HepG2 (cell line): ENCODE results near the gene BMERB1. TPM values are rescaled to one million over a fixed set of nuclear protein-coding genes. Genes with fewer than 3 reads are reported as not detected.

Experiments
- EP300 ChIP-seq, 3 experiments: sonication (generic) in 1 of 3; formaldehyde crosslinking in 1 of 3; IDR thresholded peaks; 2 replicates each; pipeline versions ENCODE4 v1.5.1 to v1.6.1; 2011 to 2020; ENCODE audit warnings: low read depth in 2 of 3, low read length in 2 of 3, borderline replicate concordance in 1 of 3, improper control_type of control experiment in 1 of 3, mild to moderate bottlenecking in 1 of 3, missing genetic modification reagents in 1 of 3, moderate library complexity in 1 of 3
- KDM5B ChIP-seq: sonication (generic); formaldehyde crosslinking; IDR thresholded peaks from 2 replicates; pipeline ENCODE4 v1.4.0; 2020; ENCODE audit warnings: missing genetic modification reagents, mild to moderate bottlenecking, borderline replicate concordance
- MAFK ChIP-seq, 2 experiments: IDR thresholded peaks in 1 of 2; conservative IDR thresholded peaks in 1 of 2; 2 replicates each; pipeline ENCODE4 v1.6.1; 2011; ENCODE audit warnings: improper control_type of control experiment in 2 of 2, low read length in 2 of 2
- POGZ ChIP-seq: sonication (generic); formaldehyde crosslinking; IDR thresholded peaks from 2 replicates; pipeline ENCODE4 v1.4.0; 2020; ENCODE audit warnings: mild to moderate bottlenecking, missing genetic modification reagents
- SALL2 ChIP-seq: sonication (generic); formaldehyde crosslinking; IDR thresholded peaks from 2 replicates; pipeline ENCODE4 v1.8.1; 2023; ENCODE audit warnings: mild to moderate bottlenecking, missing genetic modification reagents, inconsistent platforms
- ZNF383 ChIP-seq: sonication (generic); formaldehyde crosslinking; IDR thresholded peaks from 2 replicates; pipeline ENCODE4 v1.4.0; 2020; ENCODE audit warnings: missing genetic modification reagents, mild to moderate bottlenecking, borderline replicate concordance
- ZNF780A ChIP-seq: sonication (generic); formaldehyde crosslinking; IDR thresholded peaks from 2 replicates; pipeline ENCODE4 v1.8.0; 2022; ENCODE audit warnings: mild to moderate bottlenecking, missing genetic modification reagents, moderate library complexity
- ZNF883 ChIP-seq: sonication (generic); formaldehyde crosslinking; IDR thresholded peaks from 2 replicates; pipeline ENCODE4 v1.5.1; 2020; ENCODE audit warnings: mild to moderate bottlenecking, missing genetic modification reagents; ENCODE audit errors: not compliant biosample characterization
- polyA plus RNA-seq, 8 experiments: library from polyadenylated mRNA; depleted of rRNA in 3 of 8; stranded (reverse) in 7 of 8; unstranded in 1 of 8; fragments of >200 nt; fragmentation: Illumina TruSeq in 4 of 8; extraction: Trizol in 4 of 8; gene quantifications; 2 replicates each; pipeline versions ENCODE4 v1.2.1 to v1.2.3, GENCODE V29; 2011 to 2016; ENCODE audit warnings: low read depth in 4 of 8, missing spikeins in 1 of 8, mixed read lengths in 1 of 8; ENCODE audit not compliant: insufficient read depth in 1 of 8
- total RNA-seq, 5 experiments: library from RNA; depleted of rRNA; stranded (reverse); fragments of >200 nt; fragmentation: Illumina TruSeq; extraction: Trizol; gene quantifications; 2 replicates each; pipeline ENCODE4 v1.2.3, GENCODE V29; 2016; ENCODE audit warnings: low read depth in 1 of 5
- TF ChIP-seq, protein P1 (sequence below): sonication (generic); formaldehyde crosslinking; IDR thresholded peaks from 2 replicates; pipeline ENCODE4 v1.4.0; 2020; ENCODE audit warnings: low read depth, mild to moderate bottlenecking, missing genetic modification reagents
- TF ChIP-seq, protein P2 (sequence below): sonication (generic); formaldehyde crosslinking; IDR thresholded peaks from one replicate; pipeline ENCODE4 v1.5.1; 2020; ENCODE audit warnings: mild to moderate bottlenecking, missing genetic modification reagents; ENCODE audit errors: not compliant biosample characterization
- TF ChIP-seq, protein P3 (sequence below): sonication (generic); formaldehyde crosslinking; IDR thresholded peaks from 2 replicates; pipeline ENCODE4 v1.8.0; 2023; ENCODE audit warnings: mild to moderate bottlenecking, missing genetic modification reagents
- TF ChIP-seq, protein P4 (sequence below): sonication (generic); formaldehyde crosslinking; IDR thresholded peaks from 2 replicates; pipeline ENCODE4 v1.4.0; 2020; ENCODE audit warnings: low read depth, missing genetic modification reagents

The BMERB1 gene
- total and polyA plus RNA-seq, 2 of the 13 experiments (the other 11 are each of a cell fraction or from before 2014, with no cell fraction given), result 1.4 TPM

DNA sequence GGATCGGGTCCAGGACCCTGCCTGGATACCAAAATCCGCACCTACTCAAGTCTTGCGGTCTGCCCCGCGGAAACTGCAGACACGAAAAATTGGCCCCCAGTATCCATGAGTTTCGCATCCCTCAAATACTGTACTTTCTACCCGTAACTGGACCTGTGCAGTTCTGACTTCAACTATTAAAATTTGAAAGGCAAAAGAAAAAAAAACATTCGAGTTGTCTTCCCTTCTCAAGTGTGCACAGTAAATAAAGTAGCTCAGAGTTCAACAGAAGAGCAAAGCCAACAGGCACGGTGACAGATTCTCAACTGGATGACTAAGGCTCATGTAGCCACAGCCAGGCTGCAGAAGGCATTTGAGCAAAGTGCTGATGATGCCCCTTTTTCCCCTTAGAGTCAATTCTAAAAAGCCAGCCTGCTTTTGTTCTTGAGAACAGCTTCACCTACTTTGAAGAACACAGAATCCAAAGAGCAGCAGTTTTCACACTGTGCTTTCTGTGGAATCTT lies 176.0 kb downstream of the BMERB1 start (continued):
- no peak for TF ChIP-seq KDM5B
- TF ChIP-seq EP300 (IDR thresholded peaks at IDR 0.05; ENCODE audit: low read depth in 2 of 2, low read length in 2 of 2), result peak; percentile 50 to 85; a peak in 2 of 4 replicates
- TF ChIP-seq EP300 (CRISPR knock-in tag; IDR thresholded peaks at IDR 0.05; ENCODE audit: borderline replicate concordance), result peak; percentile 61; the same call in 1 of the 2 replicates
- TF ChIP-seq ZNF883 (CRISPR knock-in tag), result peak; percentile 65
- TF ChIP-seq ZNF383 (CRISPR knock-in tag), result no peak
- TF ChIP-seq POGZ (CRISPR knock-in tag), result peak; percentile 63
- no peak for TF ChIP-seq SALL2 (CRISPR knock-in tag)
- TF ChIP-seq, protein P1, sequence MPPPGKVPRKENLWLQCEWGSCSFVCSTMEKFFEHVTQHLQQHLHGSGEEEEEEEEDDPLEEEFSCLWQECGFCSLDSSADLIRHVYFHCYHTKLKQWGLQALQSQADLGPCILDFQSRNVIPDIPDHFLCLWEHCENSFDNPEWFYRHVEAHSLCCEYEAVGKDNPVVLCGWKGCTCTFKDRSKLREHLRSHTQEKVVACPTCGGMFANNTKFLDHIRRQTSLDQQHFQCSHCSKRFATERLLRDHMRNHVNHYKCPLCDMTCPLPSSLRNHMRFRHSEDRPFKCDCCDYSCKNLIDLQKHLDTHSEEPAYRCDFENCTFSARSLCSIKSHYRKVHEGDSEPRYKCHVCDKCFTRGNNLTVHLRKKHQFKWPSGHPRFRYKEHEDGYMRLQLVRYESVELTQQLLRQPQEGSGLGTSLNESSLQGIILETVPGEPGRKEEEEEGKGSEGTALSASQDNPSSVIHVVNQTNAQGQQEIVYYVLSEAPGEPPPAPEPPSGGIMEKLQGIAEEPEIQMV (CRISPR knock-in tag), result no peak
- TF ChIP-seq, protein P2, sequence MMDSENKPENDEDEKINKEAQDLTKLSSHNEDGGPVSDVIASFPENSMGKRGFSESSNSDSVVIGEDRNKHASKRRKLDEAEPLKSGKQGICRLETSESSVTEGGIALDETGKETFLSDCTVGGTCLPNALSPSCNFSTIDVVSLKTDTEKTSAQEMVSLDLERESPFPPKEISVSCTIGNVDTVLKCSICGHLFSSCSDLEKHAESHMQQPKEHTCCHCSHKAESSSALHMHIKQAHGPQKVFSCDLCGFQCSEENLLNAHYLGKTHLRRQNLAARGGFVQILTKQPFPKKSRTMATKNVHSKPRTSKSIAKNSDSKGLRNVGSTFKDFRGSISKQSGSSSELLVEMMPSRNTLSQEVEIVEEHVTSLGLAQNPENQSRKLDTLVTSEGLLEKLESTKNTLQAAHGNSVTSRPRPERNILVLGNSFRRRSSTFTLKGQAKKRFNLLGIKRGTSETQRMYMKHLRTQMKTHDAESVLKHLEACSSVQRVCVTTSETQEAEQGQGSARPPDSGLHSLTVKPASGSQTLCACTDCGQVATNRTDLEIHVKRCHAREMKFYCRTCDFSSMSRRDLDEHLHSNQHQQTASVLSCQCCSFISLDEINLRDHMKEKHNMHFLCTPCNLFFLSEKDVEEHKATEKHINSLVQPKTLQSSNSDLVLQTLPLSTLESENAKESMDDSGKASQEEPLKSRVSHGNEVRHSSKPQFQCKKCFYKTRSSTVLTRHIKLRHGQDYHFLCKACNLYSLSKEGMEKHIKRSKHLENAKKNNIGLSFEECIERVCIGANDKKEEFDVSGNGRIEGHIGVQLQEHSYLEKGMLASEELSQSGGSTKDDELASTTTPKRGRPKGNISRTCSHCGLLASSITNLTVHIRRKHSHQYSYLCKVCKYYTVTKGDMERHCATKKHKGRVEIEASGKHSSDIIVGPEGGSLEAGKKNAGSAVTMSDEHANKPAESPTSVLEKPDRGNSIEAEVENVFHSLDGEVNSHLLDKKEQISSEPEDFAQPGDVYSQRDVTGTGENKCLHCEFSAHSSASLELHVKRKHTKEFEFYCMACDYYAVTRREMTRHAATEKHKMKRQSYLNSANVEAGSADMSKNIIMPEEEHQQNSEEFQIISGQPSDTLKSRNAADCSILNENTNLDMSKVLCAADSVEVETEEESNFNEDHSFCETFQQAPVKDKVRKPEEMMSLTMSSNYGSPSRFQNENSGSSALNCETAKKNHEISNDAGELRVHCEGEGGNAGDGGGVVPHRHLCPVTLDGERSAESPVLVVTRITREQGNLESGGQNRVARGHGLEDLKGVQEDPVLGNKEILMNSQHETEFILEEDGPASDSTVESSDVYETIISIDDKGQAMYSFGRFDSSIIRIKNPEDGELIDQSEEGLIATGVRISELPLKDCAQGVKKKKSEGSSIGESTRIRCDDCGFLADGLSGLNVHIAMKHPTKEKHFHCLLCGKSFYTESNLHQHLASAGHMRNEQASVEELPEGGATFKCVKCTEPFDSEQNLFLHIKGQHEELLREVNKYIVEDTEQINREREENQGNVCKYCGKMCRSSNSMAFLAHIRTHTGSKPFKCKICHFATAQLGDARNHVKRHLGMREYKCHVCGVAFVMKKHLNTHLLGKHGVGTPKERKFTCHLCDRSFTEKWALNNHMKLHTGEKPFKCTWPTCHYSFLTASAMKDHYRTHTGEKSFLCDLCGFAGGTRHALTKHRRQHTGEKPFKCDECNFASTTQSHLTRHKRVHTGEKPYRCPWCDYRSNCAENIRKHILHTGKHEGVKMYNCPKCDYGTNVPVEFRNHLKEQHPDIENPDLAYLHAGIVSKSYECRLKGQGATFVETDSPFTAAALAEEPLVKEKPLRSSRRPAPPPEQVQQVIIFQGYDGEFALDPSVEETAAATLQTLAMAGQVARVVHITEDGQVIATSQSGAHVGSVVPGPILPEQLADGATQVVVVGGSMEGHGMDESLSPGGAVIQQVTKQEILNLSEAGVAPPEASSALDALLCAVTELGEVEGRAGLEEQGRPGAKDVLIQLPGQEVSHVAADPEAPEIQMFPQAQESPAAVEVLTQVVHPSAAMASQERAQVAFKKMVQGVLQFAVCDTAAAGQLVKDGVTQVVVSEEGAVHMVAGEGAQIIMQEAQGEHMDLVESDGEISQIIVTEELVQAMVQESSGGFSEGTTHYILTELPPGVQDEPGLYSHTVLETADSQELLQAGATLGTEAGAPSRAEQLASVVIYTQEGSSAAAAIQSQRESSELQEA (CRISPR knock-in tag), result no peak
- TF ChIP-seq, protein P3, sequence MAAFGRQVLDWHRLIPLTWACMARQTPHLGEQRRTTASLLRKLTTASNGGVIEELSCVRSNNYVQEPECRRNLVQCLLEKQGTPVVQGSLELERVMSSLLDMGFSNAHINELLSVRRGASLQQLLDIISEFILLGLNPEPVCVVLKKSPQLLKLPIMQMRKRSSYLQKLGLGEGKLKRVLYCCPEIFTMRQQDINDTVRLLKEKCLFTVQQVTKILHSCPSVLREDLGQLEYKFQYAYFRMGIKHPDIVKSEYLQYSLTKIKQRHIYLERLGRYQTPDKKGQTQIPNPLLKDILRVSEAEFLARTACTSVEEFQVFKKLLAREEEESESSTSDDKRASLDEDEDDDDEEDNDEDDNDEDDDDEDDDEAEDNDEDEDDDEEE (CRISPR knock-in tag), result no peak
- TF ChIP-seq MAFK (conservative IDR thresholded peaks at IDR 0.05 in 1 of 2, IDR thresholded peaks at IDR 0.05 in 1 of 2; ENCODE audit: low read length in 2 of 2), result peak; percentile 95 to 98
- TF ChIP-seq ZNF780A (CRISPR knock-in tag), result no peak
- TF ChIP-seq, protein P4, sequence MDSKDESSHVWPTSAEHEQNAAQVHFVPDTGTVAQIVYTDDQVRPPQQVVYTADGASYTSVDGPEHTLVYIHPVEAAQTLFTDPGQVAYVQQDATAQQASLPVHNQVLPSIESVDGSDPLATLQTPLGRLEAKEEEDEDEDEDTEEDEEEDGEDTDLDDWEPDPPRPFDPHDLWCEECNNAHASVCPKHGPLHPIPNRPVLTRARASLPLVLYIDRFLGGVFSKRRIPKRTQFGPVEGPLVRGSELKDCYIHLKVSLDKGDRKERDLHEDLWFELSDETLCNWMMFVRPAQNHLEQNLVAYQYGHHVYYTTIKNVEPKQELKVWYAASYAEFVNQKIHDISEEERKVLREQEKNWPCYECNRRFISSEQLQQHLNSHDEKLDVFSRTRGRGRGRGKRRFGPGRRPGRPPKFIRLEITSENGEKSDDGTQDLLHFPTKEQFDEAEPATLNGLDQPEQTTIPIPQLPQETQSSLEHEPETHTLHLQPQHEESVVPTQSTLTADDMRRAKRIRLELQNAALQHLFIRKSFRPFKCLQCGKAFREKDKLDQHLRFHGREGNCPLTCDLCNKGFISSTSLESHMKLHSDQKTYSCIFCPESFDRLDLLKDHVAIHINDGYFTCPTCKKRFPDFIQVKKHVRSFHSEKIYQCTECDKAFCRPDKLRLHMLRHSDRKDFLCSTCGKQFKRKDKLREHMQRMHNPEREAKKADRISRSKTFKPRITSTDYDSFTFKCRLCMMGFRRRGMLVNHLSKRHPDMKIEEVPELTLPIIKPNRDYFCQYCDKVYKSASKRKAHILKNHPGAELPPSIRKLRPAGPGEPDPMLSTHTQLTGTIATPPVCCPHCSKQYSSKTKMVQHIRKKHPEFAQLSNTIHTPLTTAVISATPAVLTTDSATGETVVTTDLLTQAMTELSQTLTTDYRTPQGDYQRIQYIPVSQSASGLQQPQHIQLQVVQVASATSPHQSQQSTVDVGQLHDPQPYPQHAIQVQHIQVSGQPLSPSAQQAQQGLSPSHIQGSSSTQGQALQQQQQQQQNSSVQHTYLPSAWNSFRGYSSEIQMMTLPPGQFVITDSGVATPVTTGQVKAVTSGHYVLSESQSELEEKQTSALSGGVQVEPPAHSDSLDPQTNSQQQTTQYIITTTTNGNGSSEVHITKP (CRISPR knock-in tag), result peak; percentile 27; the same call in 1 of the 2 replicates
